ENCODE data around the gene CYB5B.
"Not testable (repeated sequence)": the region's sequence is repeated elsewhere in the genome, so short reads cannot be mapped to it uniquely, and the experiment has no call there.

CYB5B gene

DNA sequence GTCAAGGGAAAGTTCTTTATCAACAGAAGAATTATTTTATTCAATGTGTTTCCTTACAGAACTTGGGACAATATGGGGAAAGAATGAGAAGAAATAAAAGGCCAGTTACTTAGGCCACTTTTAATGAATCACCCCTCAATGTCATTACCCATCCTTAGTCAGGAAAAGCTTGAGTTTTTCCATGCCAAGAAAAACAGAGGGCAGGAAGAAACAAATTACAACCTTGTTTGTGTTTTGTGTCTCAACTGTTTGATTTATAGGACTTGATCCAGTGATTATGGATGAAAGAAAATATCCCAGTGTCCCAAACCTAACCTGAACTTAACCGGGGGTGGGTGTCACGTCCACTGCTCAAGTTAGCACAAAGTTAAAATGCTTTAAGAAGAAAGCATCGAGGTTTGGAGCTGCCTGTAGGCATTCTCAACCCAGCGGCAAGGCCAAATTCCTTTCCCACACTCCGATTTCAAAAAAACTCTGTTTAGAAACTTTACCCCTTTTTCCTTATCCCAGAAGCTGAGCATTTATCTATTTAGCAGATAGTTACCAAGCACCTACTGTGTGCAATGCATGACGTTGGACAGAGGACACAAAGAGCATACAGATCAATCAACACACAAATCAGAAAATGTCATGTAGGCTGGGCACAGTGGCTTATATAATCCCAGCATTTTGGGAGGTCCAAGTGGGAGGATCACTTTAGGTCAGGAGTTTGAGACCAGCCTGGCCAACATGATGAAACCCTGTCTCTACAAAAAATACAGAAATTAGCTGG is 14.0 kb upstream of the CYB5B start:
- no peak for DNase-seq

DNA sequence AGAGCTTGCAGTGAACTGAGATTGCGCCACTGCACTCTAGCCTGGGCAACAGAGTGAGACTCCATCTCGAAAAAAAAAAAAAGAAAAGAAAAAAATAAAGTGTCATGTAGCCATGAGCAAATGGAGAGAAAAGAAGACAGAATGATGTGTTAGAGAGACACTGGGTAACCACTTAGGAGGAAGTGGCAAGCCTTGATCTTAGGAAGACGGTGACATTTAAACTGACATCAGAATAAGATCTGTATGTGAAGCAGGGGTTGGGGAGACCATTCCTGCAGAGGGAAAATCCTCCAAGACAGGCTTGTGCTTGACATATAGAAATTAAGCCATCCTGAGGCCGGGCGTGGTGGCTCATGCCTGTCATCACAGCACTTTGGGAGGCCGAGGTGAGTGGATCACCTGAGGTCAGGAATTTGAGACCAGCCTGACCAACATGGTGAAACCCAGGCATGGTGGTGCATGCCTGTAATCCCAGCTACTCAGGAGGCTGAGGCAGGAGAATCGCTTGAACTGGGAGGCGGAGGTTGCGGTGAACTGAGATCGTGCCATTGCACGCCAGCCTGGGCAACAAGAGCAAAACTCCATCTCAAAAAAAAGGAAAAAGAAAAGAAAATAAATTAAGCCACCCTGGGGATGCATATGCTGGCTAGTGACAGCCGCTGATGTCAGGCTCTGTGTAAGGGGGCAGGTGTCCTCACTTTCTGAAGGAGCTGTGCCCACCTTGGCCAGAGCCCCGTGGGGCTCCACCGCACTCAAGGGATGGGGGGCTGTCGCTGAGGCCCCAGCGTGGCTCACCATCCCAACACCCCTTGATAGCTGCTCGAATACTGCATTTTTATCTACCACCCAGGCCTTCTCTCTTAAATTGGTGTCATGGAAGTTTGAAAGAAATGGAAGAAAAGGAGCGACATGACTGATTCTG is 13.1 kb upstream of the CYB5B start:
- DNase-seq: no peak

DNA sequence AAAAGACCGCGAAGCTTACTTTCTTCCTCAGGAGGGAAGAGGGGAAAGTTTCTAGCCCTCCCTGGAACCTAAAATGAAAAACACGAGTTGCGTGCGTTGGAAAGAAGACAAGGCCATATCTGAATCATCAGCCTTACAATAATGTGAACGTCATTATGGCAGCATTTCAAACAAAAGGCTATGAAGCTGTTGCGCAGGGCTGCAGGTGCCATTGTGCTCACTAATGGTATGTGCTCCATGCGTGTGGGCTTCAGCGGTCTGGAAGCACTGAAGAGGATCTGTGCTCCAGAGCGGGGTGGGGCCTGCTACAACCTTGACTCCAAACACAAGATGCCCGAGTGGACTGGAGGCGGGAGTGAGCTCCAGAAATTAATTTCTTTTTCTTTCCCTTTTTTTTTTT is 12.1 kb upstream of the CYB5B start:
- DNase-seq: no peak

GRCh38 chr16:69413045-69413664 is 11.3 kb upstream of the CYB5B start:
- DNase-seq: no peak

DNA sequence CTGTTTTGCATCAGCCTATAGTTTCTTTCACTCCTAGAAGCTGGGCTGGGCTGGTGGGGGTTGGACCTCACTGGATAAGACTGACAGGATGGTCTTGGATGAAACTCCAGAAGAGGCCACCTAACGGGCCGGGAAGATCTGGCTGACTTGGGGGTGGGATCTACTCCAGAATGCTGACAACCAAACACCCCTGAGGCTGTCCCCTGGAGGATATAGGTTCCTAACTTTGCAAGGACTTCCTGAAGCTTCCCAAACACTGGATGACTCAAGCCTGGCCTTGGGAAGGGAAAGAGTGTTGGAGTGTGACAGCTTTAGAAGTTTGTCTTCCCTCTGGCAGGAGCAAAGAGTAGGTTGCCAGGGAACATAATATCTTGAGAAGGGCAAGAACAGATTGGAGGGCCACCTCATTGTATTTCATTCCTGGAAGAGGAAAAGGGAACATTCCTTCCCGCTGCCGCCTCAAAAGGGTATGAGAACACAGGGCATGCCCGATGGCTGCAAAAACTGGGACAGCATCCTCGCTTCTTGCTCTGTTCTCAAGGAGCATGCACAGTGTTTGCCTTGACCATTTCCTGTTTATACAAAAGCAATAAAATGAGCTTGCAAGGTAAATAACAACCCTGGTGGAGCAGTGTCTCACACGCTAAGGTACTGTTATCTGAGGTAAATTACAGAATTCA is 6.8 kb upstream of the CYB5B start:
- DNase-seq: no peak

DNA sequence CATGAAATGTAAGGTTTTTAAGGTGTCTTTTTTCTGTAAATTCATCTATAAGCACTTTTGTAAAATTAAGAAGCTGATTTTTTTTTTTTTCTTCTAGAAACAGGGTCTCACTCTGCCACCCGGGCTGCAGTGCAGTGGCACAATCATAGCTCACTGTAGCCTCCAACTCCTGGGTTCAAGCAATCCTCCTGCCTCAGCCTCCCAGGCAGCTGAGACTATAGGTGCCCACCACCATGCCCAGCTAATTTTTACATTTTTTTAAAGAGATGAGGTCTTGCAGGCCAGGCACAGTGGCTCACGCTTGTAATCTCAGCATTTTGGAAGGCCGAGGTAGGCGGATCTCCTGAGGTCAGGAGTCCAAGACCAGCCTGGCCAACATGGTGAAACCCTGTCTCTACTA is 4.5 kb upstream of the CYB5B start:
- DNase-seq: no peak

- no peak for DNase-seq
Measured at GRCh38 chr16:69423189-69423588, 1.2 kb upstream of the CYB5B start.

GRCh38 chr16:69424935-69425784 is 741 bp downstream of the CYB5B start:
- DNase-seq: no peak

DNA sequence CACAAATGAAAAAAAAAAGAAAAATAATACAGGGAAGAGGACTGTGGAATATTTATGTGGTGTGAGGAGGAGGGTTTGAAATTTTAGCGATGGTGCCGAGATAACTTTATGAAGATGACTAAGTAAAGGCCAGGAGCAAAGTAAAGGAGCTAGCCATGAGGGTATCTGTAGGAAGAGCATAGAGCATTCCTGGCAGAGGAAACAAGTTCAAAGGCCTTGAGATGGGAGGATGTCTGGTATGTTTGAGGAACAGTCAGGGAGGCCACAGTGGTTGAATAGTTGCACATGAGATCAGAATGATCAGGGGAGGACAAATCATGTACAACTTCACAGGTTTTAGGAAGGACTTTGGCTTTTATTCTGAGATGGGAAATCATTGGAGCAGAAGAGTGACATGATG is 4.2 kb downstream of the CYB5B start:
- DNase-seq: no peak

DNA sequence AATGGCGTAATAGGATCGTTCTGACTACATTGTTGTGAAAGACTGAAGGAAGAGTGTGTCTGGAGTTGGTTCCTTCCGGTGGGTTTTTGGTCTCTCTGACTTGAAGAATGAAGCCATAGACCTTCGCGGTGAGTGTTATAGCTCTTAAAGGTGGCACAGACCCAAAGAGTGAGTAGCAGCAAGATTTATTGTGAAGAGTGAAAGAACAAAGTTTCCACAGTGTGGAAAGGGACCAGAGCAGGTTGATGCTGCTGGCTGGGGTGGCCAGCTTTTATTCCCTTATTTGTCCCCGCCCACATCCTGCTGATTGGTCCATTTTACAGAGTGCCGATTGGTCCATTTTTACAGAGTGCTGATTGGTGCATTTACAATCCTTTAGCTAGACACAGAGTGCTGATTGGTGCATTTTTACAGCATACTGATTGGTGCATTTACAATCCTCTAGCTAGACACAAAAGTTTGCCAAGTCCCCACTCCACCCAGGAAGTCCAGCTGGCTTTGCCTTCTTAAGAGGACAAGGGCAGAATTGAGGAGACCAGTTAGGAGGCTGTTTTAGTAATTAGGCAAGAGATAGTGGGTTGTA is 4.7 kb downstream of the CYB5B start:
- DNase-seq: not testable (repeated sequence)

GRCh38 chr16:69431948-69432468 is 7.6 kb downstream of the CYB5B start:
- DNase-seq: no peak

DNA sequence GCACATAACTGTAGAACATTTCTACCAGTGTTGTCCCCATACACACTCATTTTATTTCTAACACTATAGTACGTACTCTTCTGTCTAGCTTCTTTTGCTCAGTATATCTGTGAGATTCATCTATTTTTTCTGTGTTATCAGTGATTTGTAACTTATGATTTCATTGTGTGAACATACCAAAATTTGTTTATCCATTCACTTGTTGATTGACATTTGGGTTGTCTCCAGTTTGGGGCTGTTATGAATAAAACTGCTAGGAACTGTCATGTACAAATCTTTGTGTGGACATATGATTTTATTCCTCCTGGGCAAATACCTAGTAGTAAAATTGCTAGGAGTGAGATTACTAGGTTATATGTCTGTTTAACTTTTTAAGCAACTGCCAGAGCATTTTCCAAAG is 9.6 kb downstream of the CYB5B start:
- no peak for DNase-seq

GRCh38 chr16:69435977-69436820 is 11.8 kb downstream of the CYB5B start:
- no peak for DNase-seq

- no peak for DNase-seq
Measured at GRCh38 chr16:69436896-69437295, 12.5 kb downstream of the CYB5B start.

- DNase-seq: no peak
Measured at GRCh38 chr16:69438465-69438864, 14.0 kb downstream of the CYB5B start.

DNA sequence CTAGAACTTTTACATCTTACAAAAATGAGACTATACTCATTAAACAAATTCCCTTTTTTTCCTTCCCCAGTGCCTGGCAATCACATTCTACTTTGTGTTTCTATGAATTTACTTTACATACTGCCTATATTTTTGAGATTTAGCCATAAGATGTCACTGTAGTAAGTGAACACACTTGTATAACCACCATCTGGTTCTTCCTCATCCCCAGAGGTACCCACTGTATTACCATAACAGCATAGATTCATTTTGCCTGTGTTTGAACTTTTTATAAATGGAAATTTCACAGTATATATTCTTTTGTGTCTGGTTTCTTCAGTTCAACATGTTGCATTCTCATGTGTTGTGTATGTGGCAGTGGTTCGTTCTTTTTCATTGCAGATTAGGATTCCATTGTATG is 15.8 kb downstream of the CYB5B start:
- DNase-seq: no peak

DNA sequence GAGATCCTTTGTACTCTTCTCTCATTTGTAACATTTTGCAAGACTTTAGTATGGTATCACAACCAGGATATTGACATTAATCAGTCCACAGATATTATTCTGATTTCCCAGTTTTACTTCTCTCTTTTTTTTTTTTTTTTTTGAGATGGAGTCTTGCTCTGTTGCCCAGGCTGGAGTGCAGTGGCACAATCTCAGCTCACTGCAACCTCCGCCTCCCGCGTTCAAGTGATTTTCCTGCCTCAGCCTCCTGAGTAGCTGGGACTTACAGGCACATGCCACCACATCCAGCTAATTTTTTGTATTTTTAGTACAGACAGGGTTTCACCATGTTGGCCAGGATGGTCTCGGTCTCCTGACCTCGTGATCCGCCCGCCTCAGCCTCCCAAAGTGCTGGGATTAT is 16.6 kb downstream of the CYB5B start:
- DNase-seq: not testable (repeated sequence)

- DNase-seq: no peak
Measured at GRCh38 chr16:69443927-69444631, 19.7 kb downstream of the CYB5B start.

- DNase-seq: no peak
Measured at GRCh38 chr16:69444873-69445517, 20.6 kb downstream of the CYB5B start.

All from NK-92 treated with Interleukin-12 subunit alpha and Interleukin-12 subunit beta, amount 100 ng/mL, for 24 hours (cell line).